NCI-H187 (cell line): ENCODE data around the gene IL17RB.
A peak's percentile ranks its signal among the peaks of the same experiment; 100 is the strongest.

Experiments
- DNase-seq, 2 experiments: peaks; one replicate each; lab custom pipeline; 2025; lab: John Stamatoyannopoulos, UW

The IL17RB gene

GRCh38 chr3:53863145-53863544 is 16.8 kb downstream of the IL17RB start:
- DNase-seq, result no peak

- no peak for DNase-seq
Measured at GRCh38 chr3:53865732-53866499, 19.5 kb downstream of the IL17RB start.

- no peak for DNase-seq
Measured at GRCh38 chr3:53880396-53881345, 34.3 kb downstream of the IL17RB start.

GRCh38 chr3:53881691-53882593 is 35.6 kb downstream of the IL17RB start, which contains the start of gene ACTR8:
Gene ACTR8 (minus strand): TSS chr3:53882152. CDS start chr3:53882101, 51 bp downstream.
- peak; percentile 31 to 42 for DNase-seq

GRCh38 chr3:53883008-53883407 is 36.6 kb downstream of the IL17RB start:
- no peak for DNase-seq

- DNase-seq, result no peak
Measured at GRCh38 chr3:53884623-53885022, 38.3 kb downstream of the IL17RB start.

GRCh38 chr3:53885239-53885638 is 38.9 kb downstream of the IL17RB start:
- no peak for DNase-seq

GRCh38 chr3:53887446-53887845 is 41.1 kb downstream of the IL17RB start:
- no peak for DNase-seq

GRCh38 chr3:53888232-53888631 is 41.9 kb downstream of the IL17RB start:
- DNase-seq, result no peak

GRCh38 chr3:53890726-53891475 is 44.5 kb downstream of the IL17RB start:
- DNase-seq, result no peak

- DNase-seq, result peak; percentile 74 to 91
Measured at GRCh38 chr3:53891497-53892285, 45.3 kb downstream of the IL17RB start, which contains the start of gene SELENOK. Gene SELENOK (minus strand): TSS chr3:53891859.

GRCh38 chr3:53892286-53892637 is 45.9 kb downstream of the IL17RB start:
- no peak for DNase-seq

- DNase-seq, result no peak
Measured at GRCh38 chr3:53899750-53900149, 53.4 kb downstream of the IL17RB start.

GRCh38 chr3:53900666-53901331 is 54.4 kb downstream of the IL17RB start:
- no peak for DNase-seq

GRCh38 chr3:53902067-53902466 is 55.7 kb downstream of the IL17RB start:
- no peak for DNase-seq

- no peak for DNase-seq
Measured at GRCh38 chr3:53902711-53903110, 56.3 kb downstream of the IL17RB start.

GRCh38 chr3:53913401-53913800 is 67.0 kb downstream of the IL17RB start:
- DNase-seq, result no peak
